CD14-positive monocyte (primary cell): ENCODE results near the gene SPTBN1. TPM values are rescaled to one million over a fixed set of nuclear protein-coding genes. Genes with fewer than 3 reads are reported as not detected.

Source experiments
- DNase-seq, 3 donors: peaks; one replicate each; pipeline ENCODE4 v3.0.0-alpha.2; 2011 to 2022
- H2AFZ ChIP-seq: 2 replicates; pipeline ENCODE4 v1.6.0; 2012; ENCODE audit warnings: mild to moderate bottlenecking, low read depth, low read length, inconsistent platforms; ENCODE audit not compliant: insufficient read depth, poor library complexity, severe bottlenecking
- H3K27ac ChIP-seq, 2 donors: 1 replicate in 1 of 2; 2 replicates in 1 of 2; pipeline ENCODE4 v1.5.1; 2012 to 2013; ENCODE audit warnings: low read length in 2 of 2, control low read depth in 1 of 2, inconsistent platforms in 1 of 2, low read depth in 1 of 2, mild to moderate bottlenecking in 1 of 2
- H3K27me3 ChIP-seq, 2 donors: one replicate each; pipeline versions ENCODE4 v1.6.0 to v1.6.1; 2011 to 2013; ENCODE audit warnings: low read length in 2 of 2; ENCODE audit not compliant: control insufficient read depth in 2 of 2, insufficient read depth in 2 of 2
- H3K36me3 ChIP-seq, 2 donors: replicated peaks in 1 of 2; 1 replicate in 1 of 2; 2 replicates in 1 of 2; pipeline versions ENCODE4 v1.5.1 to v1.6.1; 2012 to 2013; ENCODE audit warnings: low read length in 2 of 2, control low read depth in 1 of 2, inconsistent platforms in 1 of 2, mild to moderate bottlenecking in 1 of 2; ENCODE audit not compliant: insufficient read depth in 2 of 2, control insufficient read depth in 1 of 2
- H3K4me1 ChIP-seq, 2 donors: 1 replicate in 1 of 2; 2 replicates in 1 of 2; pipeline versions ENCODE4 v1.5.1 to v1.6.1; 2012 to 2013; ENCODE audit warnings: low read length in 2 of 2, control low read depth in 1 of 2, inconsistent platforms in 1 of 2, mild to moderate bottlenecking in 1 of 2, moderate library complexity in 1 of 2; ENCODE audit not compliant: insufficient read depth in 2 of 2, control insufficient read depth in 1 of 2
- H3K4me2 ChIP-seq: replicated peaks from 2 replicates; pipeline ENCODE3; 2012; ENCODE audit warnings: low read length, moderate library complexity, mild to moderate bottlenecking; ENCODE audit not compliant: poor library complexity, severe bottlenecking; ENCODE audit errors: extremely low read depth
- H3K4me3 ChIP-seq, 3 experiments: fragments of 200-600 bp in 1 of 3; sonication (generic) in 1 of 3; replicated peaks in 1 of 3; 1 replicate in 2 of 3; 2 replicates in 1 of 3; pipeline ENCODE4 v1.5.1; 2011 to 2013; ENCODE audit warnings: low read length in 3 of 3, mild to moderate bottlenecking in 3 of 3, control low read depth in 2 of 3, low read depth in 2 of 3, inconsistent platforms in 1 of 3, moderate library complexity in 1 of 3
- H3K79me2 ChIP-seq: 2 replicates; pipeline ENCODE4 v1.6.0; 2012; ENCODE audit warnings: mild to moderate bottlenecking, control low read depth, inconsistent platforms, low read length, moderate library complexity; ENCODE audit not compliant: insufficient read depth
- H3K9ac ChIP-seq: 2 replicates; pipeline ENCODE4 v1.6.0; 2017; ENCODE audit warnings: low read length, mild to moderate bottlenecking; ENCODE audit not compliant: insufficient read depth, poor library complexity, severe bottlenecking
- H3K9me3 ChIP-seq, 2 donors: replicated peaks in 1 of 2; 1 replicate in 1 of 2; 2 replicates in 1 of 2; pipeline versions ENCODE4 v1.5.1 to v1.6.1; 2012 to 2013; ENCODE audit warnings: low read length in 2 of 2, control low read depth in 1 of 2; ENCODE audit not compliant: control insufficient read depth in 1 of 2, insufficient read depth in 1 of 2
- H4K20me1 ChIP-seq: 2 replicates; pipeline ENCODE4 v1.6.0; 2012; ENCODE audit warnings: mild to moderate bottlenecking, low read length, control low read depth, moderate library complexity; ENCODE audit not compliant: insufficient read depth
- H3K27ac Mint-ChIP-seq, 7 donors: one replicate each; pipeline ENCODE4 v1.8.0; 2020; ENCODE audit warnings: mild to moderate bottlenecking in 7 of 7, mixed read lengths in 7 of 7, moderate library complexity in 6 of 7, inconsistent platforms in 2 of 7
- H3K27me3 Mint-ChIP-seq, 3 donors: one replicate each; pipeline ENCODE4 v1.8.0; 2021 to 2022; ENCODE audit warnings: low read depth in 3 of 3, mild to moderate bottlenecking in 3 of 3, mixed read lengths in 3 of 3, moderate library complexity in 3 of 3, inconsistent platforms in 1 of 3
- H3K36me3 Mint-ChIP-seq, 2 donors: one replicate each; pipeline ENCODE4 v1.8.0; 2020; ENCODE audit warnings: mixed read lengths in 2 of 2, inconsistent platforms in 1 of 2, mild to moderate bottlenecking in 1 of 2
- H3K4me1 Mint-ChIP-seq: one replicate; pipeline ENCODE4 v1.8.0; 2020; ENCODE audit warnings: mild to moderate bottlenecking, mixed read lengths
- H3K4me3 Mint-ChIP-seq, 2 donors: one replicate each; pipeline ENCODE4 v1.8.0; 2020; ENCODE audit warnings: mild to moderate bottlenecking in 2 of 2, mixed read lengths in 2 of 2, moderate library complexity in 1 of 2
- H3K9me3 Mint-ChIP-seq, 7 donors: one replicate each; pipeline ENCODE4 v1.8.0; 2020 to 2022; ENCODE audit warnings: mixed read lengths in 7 of 7, mild to moderate bottlenecking in 6 of 7, moderate library complexity in 6 of 7, inconsistent platforms in 2 of 7
- CTCF ChIP-seq: fragments of 200-600 bp; IDR thresholded peaks from one replicate; pipeline ENCODE4 v1.8.0; 2022; ENCODE audit warnings: antibody characterized with exemption, mild to moderate bottlenecking
- WGBS: methylation state at CpG from one replicate; pipeline ENCODE4 v1.1.5; 2013; ENCODE audit warnings: missing lambda C conversion rate; ENCODE audit not compliant: insufficient coverage; 5-methylcytosine and 5-hydroxymethylcytosine counted together
- intact Hi-C, 2 donors: fragments of 100-400 bp; cut with micrococcal nuclease; formaldehyde crosslinking; loops; one replicate each; pipeline versions ENCODE4 v1.15.0 to v1.15.1; 2023
- polyA plus RNA-seq, 3 donors: library from polyadenylated mRNA; depleted of rRNA in 1 of 3; unstranded in 2 of 3; stranded (reverse) in 1 of 3; fragments of 300-500 nt in 2 of 3; fragments of >200 nt in 1 of 3; fragmentation: Illumina TruSeq in 2 of 3; gene quantifications; 1 replicate in 2 of 3; 2 replicates in 1 of 3; pipeline ENCODE4 v1.2.3, GENCODE V29; 2012 to 2021

SPTBN1 gene
- polyA plus RNA-seq, 3 donors, result 0.79 to 2.8 (median 1.7) TPM

GRCh38 chr2:54640834-54641540 is 184.9 kb downstream of the SPTBN1 start:
- intact Hi-C loops, result no loop called here
- no peak overlapping the region for H3K4me2 ChIP-seq
- H4K20me1 ChIP-seq, result no peaks in the 10 kb centered on the region
- no peak overlapping the region for H2AFZ ChIP-seq
- Mint-ChIP-seq H3K4me3 (no peak overlapping the region), H3K4me1 (peaks cover 8% of the 10 kb centered on the region), H3K36me3 (peaks cover 68 to 90% of the 10 kb centered on the region in 2 donors), H3K27ac (peak overlapping the region in 1 of 7 donors; percentile 16), H3K27me3 (no peaks in the 10 kb centered on the region), H3K9me3 (no peaks in the 10 kb centered on the region)
- no CpG with 5 or more reads among the region's 8 CpGs for WGBS
- peaks cover 5 to 14% of the 10 kb centered on the region in 2 donors for H3K4me1 ChIP-seq
- no peaks in the 10 kb centered on the region for H3K9me3 ChIP-seq
- no peak for TF ChIP-seq CTCF
- no peak for DNase-seq
- H3K9ac ChIP-seq, result no peak overlapping the region
- H3K27me3 ChIP-seq, result no peaks in the 10 kb centered on the region
- H3K4me3 ChIP-seq, result no peak overlapping the region
- H3K27ac ChIP-seq, result no peak overlapping the region
- peaks cover 34 to 75% of the 10 kb centered on the region in 2 donors for H3K36me3 ChIP-seq
- H3K79me2 ChIP-seq, result no peaks in the 10 kb centered on the region

GRCh38 chr2:54641988-54642387 is 185.9 kb downstream of the SPTBN1 start:
- no peak overlapping the region for H3K4me3 ChIP-seq
- H3K27me3 ChIP-seq, result no peaks in the 10 kb centered on the region
- no peak for TF ChIP-seq CTCF
- Mint-ChIP-seq H3K9me3 (no peaks in the 10 kb centered on the region), H3K36me3 (peaks cover 74 to 92% of the 10 kb centered on the region in 2 donors), H3K4me3 (no peak overlapping the region), H3K27ac (peak overlapping the region in 1 of 7 donors; percentile 13), H3K4me1 (peaks cover 8% of the 10 kb centered on the region), H3K27me3 (no peaks in the 10 kb centered on the region)
- H2AFZ ChIP-seq, result no peak overlapping the region
- DNase-seq, result no peak
- WGBS, result 97% methylated on average over 7 of the region's 8 CpGs
- peaks cover 44 to 78% of the 10 kb centered on the region in 2 donors for H3K36me3 ChIP-seq
- no peaks in the 10 kb centered on the region for H4K20me1 ChIP-seq
- H3K9ac ChIP-seq, result no peak overlapping the region
- no peak overlapping the region for H3K4me2 ChIP-seq
- no peaks in the 10 kb centered on the region for H3K9me3 ChIP-seq
- intact Hi-C loops, result no loop called here
- H3K79me2 ChIP-seq, result no peaks in the 10 kb centered on the region
- peaks cover 5 to 14% of the 10 kb centered on the region in 2 donors for H3K4me1 ChIP-seq
- H3K27ac ChIP-seq, result no peak overlapping the region
